SK-N-SH (cell line): ENCODE data around the gene KY. TPM values are rescaled to one million over a fixed set of nuclear protein-coding genes. Genes with fewer than 3 reads are reported as not detected.

Experiments
- CTCF ChIA-PET: fragments of 300-600, 350-600 bp; formaldehyde crosslinking; extraction: SDS; loops from one replicate; lab custom pipeline; 2021; lab: Yijun Ruan, JAX
- POLR2A ChIA-PET: fragments of 350-600 bp; sonication (Branson Sonifier 250); formaldehyde crosslinking; extraction: SDS; loops from one replicate; lab custom pipeline; 2020; ENCODE audit warnings: antibody characterized with exemption, inconsistent platforms; lab: Yijun Ruan, JAX
- DNase-seq: peaks from one replicate; pipeline ENCODE4 v3.0.0; 2012
- H2AFZ ChIP-seq: fragments of 200-600 bp; sonication (generic); 2 replicates; pipeline ENCODE4 v1.8.1; 2016; ENCODE audit warnings: antibody characterized with exemption, mild to moderate bottlenecking, low read depth
- H3F3A ChIP-seq: fragments of 200-600 bp; sonication (generic); replicated peaks from 2 replicates; pipeline ENCODE3; 2016; ENCODE audit warnings: antibody characterized with exemption, mild to moderate bottlenecking; ENCODE audit not compliant: insufficient read depth
- H3K27ac ChIP-seq, 2 experiments: fragments of 200-500 bp in 1 of 2; fragments of 200-600 bp in 1 of 2; sonication (Bioruptor generic) in 1 of 2; sonication (generic), shearing (Covaris generic) in 1 of 2; 2 replicates each; pipeline versions ENCODE4 v1.5.1 to v1.6.1; 2014 to 2016; ENCODE audit warnings: low read depth in 2 of 2, inconsistent platforms in 1 of 2, low read length in 1 of 2, mild to moderate bottlenecking in 1 of 2, mixed read lengths in 1 of 2
- H3K27me3 ChIP-seq: fragments of 200-600 bp; sonication (generic), shearing (Covaris generic); 2 replicates; pipeline ENCODE4 v1.6.1; 2016; ENCODE audit warnings: mixed run types; ENCODE audit not compliant: insufficient read depth
- H3K36me3 ChIP-seq, 2 experiments: fragments of 200-500 bp in 1 of 2; fragments of 200-600 bp in 1 of 2; sonication (Bioruptor generic) in 1 of 2; sonication (generic) in 1 of 2; replicated peaks in 1 of 2; 2 replicates each; pipeline versions ENCODE3 to v1.5.1; 2014 to 2016; ENCODE audit warnings: low read length in 1 of 2, mild to moderate bottlenecking in 1 of 2; ENCODE audit not compliant: insufficient read depth in 2 of 2, control insufficient read depth in 1 of 2
- H3K4me1 ChIP-seq, 2 experiments: fragments of 200-500 bp in 1 of 2; fragments of 200-600 bp in 1 of 2; sonication (Bioruptor generic) in 1 of 2; sonication (generic), shearing (Covaris generic) in 1 of 2; 2 replicates each; pipeline versions ENCODE4 v1.5.1 to v1.6.1; 2014 to 2016; ENCODE audit warnings: low read depth in 1 of 2, low read length in 1 of 2, mixed run types in 1 of 2; ENCODE audit not compliant: insufficient read depth in 2 of 2, control insufficient read depth in 1 of 2
- H3K4me2 ChIP-seq: fragments of 200-600 bp; sonication (generic), shearing (Covaris generic); 2 replicates; pipeline ENCODE4 v1.6.1; 2017; ENCODE audit warnings: mixed run types
- H3K4me3 ChIP-seq, 2 experiments: fragments of 200-500 bp in 1 of 2; fragments of 200-600 bp in 1 of 2; sonication (Bioruptor generic) in 1 of 2; sonication (generic), shearing (Covaris generic) in 1 of 2; 2 replicates each; pipeline versions ENCODE4 v1.5.1 to v1.8.1; 2014 to 2016; ENCODE audit warnings: low read depth in 2 of 2, inconsistent platforms in 1 of 2, low read length in 1 of 2, mild to moderate bottlenecking in 1 of 2, mixed read lengths in 1 of 2, moderate library complexity in 1 of 2
- H3K79me2 ChIP-seq: fragments of 200-600 bp; sonication (generic); 2 replicates; pipeline ENCODE4 v1.8.1; 2017; ENCODE audit warnings: mild to moderate bottlenecking; ENCODE audit not compliant: insufficient read depth
- H3K9ac ChIP-seq: fragments of 200-600 bp; sonication (generic); 2 replicates; pipeline ENCODE4 v1.6.1; 2017; ENCODE audit warnings: mixed run types
- H3K9me2 ChIP-seq: fragments of 200-600 bp; sonication (generic); 2 replicates; pipeline ENCODE4 v1.6.1; 2017; ENCODE audit warnings: mixed run types
- H3K9me3 ChIP-seq: fragments of 200-600 bp; sonication (generic); 2 replicates; pipeline ENCODE4 v1.6.1; 2017; ENCODE audit warnings: mixed run types, mild to moderate bottlenecking, moderate library complexity
- H4K20me1 ChIP-seq: fragments of 200-600 bp; sonication (generic); 2 replicates; pipeline ENCODE4 v1.6.1; 2017; ENCODE audit warnings: mild to moderate bottlenecking, mixed run types; ENCODE audit not compliant: insufficient read depth
- CHD2 ChIP-seq: fragments of 150-350 bp; IDR thresholded peaks from 2 replicates; pipeline ENCODE4 v1.6.1; 2018; ENCODE audit warnings: low read length; ENCODE audit not compliant: partially characterized antibody
- EP300 ChIP-seq, 2 experiments: IDR thresholded peaks; 2 replicates each; pipeline versions ENCODE4 v1.4.0 to v1.6.1; 2012; ENCODE audit warnings: borderline replicate concordance in 1 of 2, low read depth in 1 of 2, low read length in 1 of 2
- EZH2phosphoT487 ChIP-seq: fragments of 200-600 bp; sonication (generic); IDR thresholded peaks from 2 replicates; pipeline ENCODE4 v1.6.1; 2017; ENCODE audit warnings: low read depth, mixed run types, mild to moderate bottlenecking, antibody characterized with exemption, moderate library complexity, borderline replicate concordance
- FOSL2 ChIP-seq: IDR thresholded peaks from 2 replicates; pipeline ENCODE4 v1.4.0; 2012; ENCODE audit warnings: low read depth, mild to moderate bottlenecking, moderate library complexity, borderline replicate concordance
- FOXJ3 ChIP-seq: sonication (generic); formaldehyde crosslinking; IDR thresholded peaks from 2 replicates; pipeline ENCODE4 v1.5.1; 2020; ENCODE audit warnings: mild to moderate bottlenecking, missing genetic modification reagents
- GABPA ChIP-seq: IDR thresholded peaks from 2 replicates; pipeline ENCODE4 v1.4.0; 2012; ENCODE audit warnings: low read depth, mild to moderate bottlenecking
- GATA2 ChIP-seq: sonication (generic); formaldehyde crosslinking; IDR thresholded peaks from 2 replicates; pipeline ENCODE4 v1.5.0; 2020; ENCODE audit warnings: mild to moderate bottlenecking, missing genetic modification reagents
- JUND ChIP-seq: IDR thresholded peaks from 2 replicates; pipeline ENCODE4 v1.4.0; 2012
- NRF1 ChIP-seq: IDR thresholded peaks from 2 replicates; pipeline ENCODE4 v1.6.1; 2012; ENCODE audit warnings: low read depth, mild to moderate bottlenecking, low read length
- PBX3 ChIP-seq: IDR thresholded peaks from 2 replicates; pipeline ENCODE4; 2012
- POLR2AphosphoS5 ChIP-seq: IDR thresholded peaks from 2 replicates; pipeline ENCODE4 v1.6.1; 2012; ENCODE audit warnings: low read depth, low read length
- SIN3A ChIP-seq: IDR thresholded peaks from 2 replicates; pipeline ENCODE4 v1.6.1; 2012; ENCODE audit warnings: low read depth, mild to moderate bottlenecking, low read length, moderate library complexity, borderline replicate concordance
- SMC3 ChIP-seq: IDR thresholded peaks from 2 replicates; pipeline ENCODE4 v1.6.1; 2012; ENCODE audit warnings: low read depth, low read length, improper control_type of control experiment
- TAF1 ChIP-seq: IDR thresholded peaks from 2 replicates; pipeline ENCODE4 v1.6.1; 2012; ENCODE audit warnings: low read depth, mild to moderate bottlenecking, low read length, moderate library complexity, borderline replicate concordance
- USF2 ChIP-seq: fragments of 150-350 bp; IDR thresholded peaks from 2 replicates; pipeline ENCODE4 v1.6.1; 2017; ENCODE audit warnings: antibody characterized with exemption, low read length, low read depth, borderline replicate concordance
- YY1 ChIP-seq: IDR thresholded peaks from 2 replicates; pipeline ENCODE4 v1.4.0; 2012; ENCODE audit warnings: low read depth, mild to moderate bottlenecking
- WGBS: methylation state at CpG from one replicate; pipeline ENCODE4 v1.1.6; 2017; ENCODE audit warnings: low lambda C conversion rate; 5-methylcytosine and 5-hydroxymethylcytosine counted together
- polyA plus RNA-seq, 3 experiments: library from polyadenylated mRNA; depleted of rRNA; stranded (reverse); fragments of >200 nt; gene quantifications; 2 replicates each; pipeline ENCODE4 v1.2.3, GENCODE V29; 2012
- TF ChIP-seq, protein P1 (sequence below): fragments of 200-600 bp; sonication (generic); IDR thresholded peaks from 2 replicates; pipeline ENCODE4 v1.6.1; 2017; ENCODE audit warnings: antibody characterized with exemption, mild to moderate bottlenecking, moderate library complexity
- TF ChIP-seq, protein P2 (sequence below): IDR thresholded peaks from 2 replicates; pipeline ENCODE4 v1.4.0; 2012; ENCODE audit warnings: low read depth
- TF ChIP-seq, protein P3 (sequence below): IDR thresholded peaks from 2 replicates; pipeline ENCODE4 v1.4.0; 2012; ENCODE audit warnings: low read depth, borderline replicate concordance
- TF ChIP-seq, protein P4 (sequence below): IDR thresholded peaks from 2 replicates; pipeline ENCODE4 v1.4.0; 2012; ENCODE audit warnings: low read depth, borderline replicate concordance

Gene KY
- polyA plus RNA-seq, 1 of the 3 experiments (the other 2 are of a cell fraction): 2.4 TPM

DNA sequence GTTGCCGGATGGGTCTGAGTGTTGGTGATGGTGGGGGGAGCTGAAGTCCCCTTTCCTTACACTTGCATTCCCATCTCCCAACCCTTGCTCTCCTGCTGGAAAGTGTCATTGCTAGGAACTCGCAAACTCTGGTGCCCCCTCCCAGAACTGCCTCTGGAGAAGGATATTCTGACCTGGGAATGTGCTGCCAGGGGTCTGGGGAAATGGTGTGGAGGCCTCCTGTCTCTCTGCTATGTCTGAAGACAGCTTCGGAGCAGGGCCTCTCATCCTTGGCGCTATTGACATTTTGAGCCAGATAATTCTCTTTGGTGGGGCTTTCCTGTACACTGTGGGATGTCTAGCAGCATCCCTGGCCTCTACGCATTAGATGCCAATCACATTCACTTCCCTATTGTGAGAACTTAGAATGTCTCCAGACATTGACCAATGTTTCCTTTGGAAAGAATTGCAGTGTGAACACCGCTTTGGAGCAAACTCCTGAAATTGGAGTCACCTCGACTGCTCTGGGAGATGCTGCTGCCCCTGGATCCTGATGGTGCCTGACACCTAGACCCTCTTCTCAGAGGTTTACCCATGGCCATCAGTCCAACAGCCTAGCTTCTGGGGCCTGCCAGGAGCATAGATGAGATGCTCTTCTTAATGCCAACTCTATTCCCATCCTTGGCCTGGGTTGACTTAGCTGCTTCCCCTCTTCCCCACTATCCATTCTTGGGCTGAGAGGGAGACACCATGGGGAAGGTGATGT lies 2.2 kb upstream of the KY start:
- 88% methylated on average over 7 of the region's 7 CpGs for WGBS
- Histone ChIP-seq H3K27ac (no peak overlapping the region), H3K9ac (no peak overlapping the region), H3K9me3 (no peaks in the 10 kb centered on the region), H3K79me2 (peaks cover 6% of the 10 kb centered on the region; the same call in 1 of the 2 replicates), H2AFZ (no peak overlapping the region), H3K9me2 (no peaks in the 10 kb centered on the region), H4K20me1 (no peaks in the 10 kb centered on the region), H3K36me3 (no peaks in the 10 kb centered on the region), H3K4me3 (no peak overlapping the region), H3K4me1 (peaks cover 5 to 12% of the 10 kb centered on the region in 2 experiments; a peak in 1 of 4 replicates), H3K4me2 (no peak overlapping the region), H3F3A (peaks cover 3% of the 10 kb centered on the region), H3K27me3 (no peaks in the 10 kb centered on the region)
- ChIA-PET POLR2A (no interaction called here), CTCF (interaction anchor here (1.6 kb wide), 1 partner anchor 52 kb away, joined by 8 read pairs; no protein-coding TSS in a partner anchor)
- TF ChIP-seq EP300 (IDR thresholded peaks at IDR 0.05; ENCODE audit: borderline replicate concordance in 1 of 2, low read depth in 1 of 2, low read length in 1 of 2) (no peak), TAF1 (no peak), GABPA (no peak), USF2 (no peak), GATA2 (no peak), NRF1 (no peak), YY1 (no peak), POLR2AphosphoS5 (no peak), SIN3A (no peak), PBX3 (no peak), JUND (no peak), EZH2phosphoT487 (no peak), SMC3 (no peak), FOSL2 (no peak), FOXJ3 (CRISPR knock-in tag) (no peak), CHD2 (no peak)
- TF ChIP-seq, protein P1, sequence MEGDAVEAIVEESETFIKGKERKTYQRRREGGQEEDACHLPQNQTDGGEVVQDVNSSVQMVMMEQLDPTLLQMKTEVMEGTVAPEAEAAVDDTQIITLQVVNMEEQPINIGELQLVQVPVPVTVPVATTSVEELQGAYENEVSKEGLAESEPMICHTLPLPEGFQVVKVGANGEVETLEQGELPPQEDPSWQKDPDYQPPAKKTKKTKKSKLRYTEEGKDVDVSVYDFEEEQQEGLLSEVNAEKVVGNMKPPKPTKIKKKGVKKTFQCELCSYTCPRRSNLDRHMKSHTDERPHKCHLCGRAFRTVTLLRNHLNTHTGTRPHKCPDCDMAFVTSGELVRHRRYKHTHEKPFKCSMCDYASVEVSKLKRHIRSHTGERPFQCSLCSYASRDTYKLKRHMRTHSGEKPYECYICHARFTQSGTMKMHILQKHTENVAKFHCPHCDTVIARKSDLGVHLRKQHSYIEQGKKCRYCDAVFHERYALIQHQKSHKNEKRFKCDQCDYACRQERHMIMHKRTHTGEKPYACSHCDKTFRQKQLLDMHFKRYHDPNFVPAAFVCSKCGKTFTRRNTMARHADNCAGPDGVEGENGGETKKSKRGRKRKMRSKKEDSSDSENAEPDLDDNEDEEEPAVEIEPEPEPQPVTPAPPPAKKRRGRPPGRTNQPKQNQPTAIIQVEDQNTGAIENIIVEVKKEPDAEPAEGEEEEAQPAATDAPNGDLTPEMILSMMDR: no peak
- TF ChIP-seq, protein P2, sequence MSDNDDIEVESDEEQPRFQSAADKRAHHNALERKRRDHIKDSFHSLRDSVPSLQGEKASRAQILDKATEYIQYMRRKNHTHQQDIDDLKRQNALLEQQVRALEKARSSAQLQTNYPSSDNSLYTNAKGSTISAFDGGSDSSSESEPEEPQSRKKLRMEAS: no peak
- TF ChIP-seq, protein P3, sequence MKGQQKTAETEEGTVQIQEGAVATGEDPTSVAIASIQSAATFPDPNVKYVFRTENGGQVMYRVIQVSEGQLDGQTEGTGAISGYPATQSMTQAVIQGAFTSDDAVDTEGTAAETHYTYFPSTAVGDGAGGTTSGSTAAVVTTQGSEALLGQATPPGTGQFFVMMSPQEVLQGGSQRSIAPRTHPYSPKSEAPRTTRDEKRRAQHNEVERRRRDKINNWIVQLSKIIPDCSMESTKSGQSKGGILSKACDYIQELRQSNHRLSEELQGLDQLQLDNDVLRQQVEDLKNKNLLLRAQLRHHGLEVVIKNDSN: no peak
- TF ChIP-seq, protein P4, sequence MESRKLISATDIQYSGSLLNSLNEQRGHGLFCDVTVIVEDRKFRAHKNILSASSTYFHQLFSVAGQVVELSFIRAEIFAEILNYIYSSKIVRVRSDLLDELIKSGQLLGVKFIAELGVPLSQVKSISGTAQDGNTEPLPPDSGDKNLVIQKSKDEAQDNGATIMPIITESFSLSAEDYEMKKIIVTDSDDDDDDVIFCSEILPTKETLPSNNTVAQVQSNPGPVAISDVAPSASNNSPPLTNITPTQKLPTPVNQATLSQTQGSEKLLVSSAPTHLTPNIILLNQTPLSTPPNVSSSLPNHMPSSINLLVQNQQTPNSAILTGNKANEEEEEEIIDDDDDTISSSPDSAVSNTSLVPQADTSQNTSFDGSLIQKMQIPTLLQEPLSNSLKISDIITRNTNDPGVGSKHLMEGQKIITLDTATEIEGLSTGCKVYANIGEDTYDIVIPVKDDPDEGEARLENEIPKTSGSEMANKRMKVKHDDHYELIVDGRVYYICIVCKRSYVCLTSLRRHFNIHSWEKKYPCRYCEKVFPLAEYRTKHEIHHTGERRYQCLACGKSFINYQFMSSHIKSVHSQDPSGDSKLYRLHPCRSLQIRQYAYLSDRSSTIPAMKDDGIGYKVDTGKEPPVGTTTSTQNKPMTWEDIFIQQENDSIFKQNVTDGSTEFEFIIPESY: no peak
- DNase-seq: no peak
